Stimulated activated naive CD8-positive, alpha-beta T cell treated with anti-CD3 and anti-CD28 coated beads, Interleukin-15, Interleukin-2, amounts not matched to agents 100 U/mL and 50 U/mL, for 24 hours (primary cell): ENCODE measurements around the gene DTX2.
A peak's percentile ranks its signal among the peaks of the same experiment; 100 is the strongest.
"Not testable (repeated sequence)": the region's sequence is repeated elsewhere in the genome, so short reads cannot be mapped to it uniquely, and the experiment has no call there.

ENCODE experiments used
- ATAC-seq: fragments of 150-1000 bp; cut with Tn5 transposase; one replicate; pipeline ENCODE4 v1.10.0; 2021
- DNase-seq: peaks from one replicate; pipeline ENCODE4 v3.0.0; 2021

DTX2 gene

DNA sequence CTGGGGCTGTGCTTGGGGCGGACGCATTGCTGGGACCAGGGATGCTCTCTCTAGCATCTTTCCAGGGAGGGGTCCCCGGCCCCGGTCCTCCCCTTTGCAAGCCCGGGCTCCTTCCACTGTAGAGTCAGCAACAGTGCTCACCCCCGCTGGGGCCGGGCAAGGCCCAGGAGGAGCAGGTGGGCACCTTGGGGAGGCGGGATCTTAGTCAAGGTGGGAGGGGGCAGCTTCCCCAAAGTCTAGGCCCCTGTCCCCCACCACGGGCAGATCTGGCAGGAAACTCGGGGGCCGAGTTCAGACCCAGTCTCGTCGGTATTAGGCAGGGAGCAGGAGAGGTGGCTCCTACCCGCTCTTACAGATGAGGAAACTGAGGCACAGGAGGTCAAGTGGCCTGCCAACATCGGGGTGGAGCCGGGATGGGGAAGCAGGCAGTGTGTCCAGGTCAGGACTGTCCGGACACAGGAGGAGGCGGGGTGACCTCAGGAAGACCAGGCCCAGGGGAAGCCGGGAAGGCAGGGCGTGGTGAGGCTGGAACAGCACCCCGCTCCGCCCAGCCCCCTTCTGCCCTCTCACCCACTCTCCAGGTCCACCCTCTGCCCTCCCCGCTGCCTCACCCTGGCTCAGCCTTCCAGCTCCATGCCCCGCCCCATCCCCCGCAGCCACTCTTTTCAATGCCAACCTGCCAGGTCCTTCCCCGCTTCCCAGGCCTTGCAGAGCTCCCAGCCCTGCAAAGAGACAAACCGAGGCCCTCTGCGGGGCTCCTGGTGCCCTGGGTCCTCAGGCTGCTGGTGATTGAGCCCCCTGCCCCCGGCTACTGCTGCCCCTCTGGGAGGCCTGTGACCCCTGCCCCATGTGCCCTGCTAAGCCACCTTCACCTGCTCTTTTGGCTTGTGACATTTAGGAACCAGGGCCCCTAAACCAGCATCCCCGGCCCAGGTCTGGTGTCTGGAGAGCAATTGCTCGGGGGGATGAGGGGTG lies 50.7 kb downstream of the DTX2 start:
- ATAC-seq: not testable (repeated sequence)

DNA sequence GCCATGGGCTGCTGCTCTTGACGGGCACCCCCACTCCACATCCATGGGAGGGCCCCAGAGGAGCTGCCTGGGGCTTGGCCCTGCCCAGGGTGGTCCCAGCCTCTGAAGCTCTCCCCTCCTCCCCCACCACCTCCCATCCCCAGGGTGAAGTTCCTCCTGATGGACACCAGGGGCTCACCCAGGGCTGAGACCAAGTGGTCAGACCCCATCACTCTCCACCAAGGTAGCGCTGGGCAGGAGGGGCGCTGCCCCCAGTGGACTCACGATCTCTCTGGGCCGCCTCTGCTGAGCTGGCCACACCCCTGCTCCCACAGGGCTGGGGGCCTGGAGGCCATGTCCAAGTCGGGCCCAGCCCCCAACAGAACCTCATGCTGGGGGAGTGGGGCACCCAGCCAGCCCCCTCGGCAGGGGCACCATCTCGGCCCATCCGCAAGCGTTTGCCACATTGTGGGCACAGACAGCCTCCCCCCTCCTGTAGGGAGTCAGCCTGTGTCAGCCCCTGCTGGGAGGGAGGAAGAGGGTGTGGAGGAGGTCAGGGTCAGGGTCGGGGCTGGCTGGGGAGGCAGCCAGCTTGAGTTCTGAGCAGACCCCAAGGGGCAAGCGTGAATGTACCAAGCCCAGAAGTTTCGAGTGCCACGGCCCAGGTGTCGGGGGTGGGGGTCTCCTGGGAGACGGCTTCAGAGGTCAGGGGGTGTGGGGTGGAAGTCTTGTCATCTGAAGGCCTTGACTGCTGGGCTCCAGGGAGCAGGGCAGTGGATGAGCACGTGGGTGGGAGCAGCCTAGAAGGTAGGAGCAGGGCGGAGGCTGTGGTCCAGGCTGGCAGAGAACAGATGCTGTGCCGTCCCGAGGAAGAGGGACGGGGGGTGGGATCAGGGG lies 51.7 kb downstream of the DTX2 start:
- DNase-seq (no peak), ATAC-seq (peak; percentile 38)

More for the DNA sequence above, 50.7 kb downstream of the DTX2 start:
- not testable (repeated sequence) for DNase-seq

DNA sequence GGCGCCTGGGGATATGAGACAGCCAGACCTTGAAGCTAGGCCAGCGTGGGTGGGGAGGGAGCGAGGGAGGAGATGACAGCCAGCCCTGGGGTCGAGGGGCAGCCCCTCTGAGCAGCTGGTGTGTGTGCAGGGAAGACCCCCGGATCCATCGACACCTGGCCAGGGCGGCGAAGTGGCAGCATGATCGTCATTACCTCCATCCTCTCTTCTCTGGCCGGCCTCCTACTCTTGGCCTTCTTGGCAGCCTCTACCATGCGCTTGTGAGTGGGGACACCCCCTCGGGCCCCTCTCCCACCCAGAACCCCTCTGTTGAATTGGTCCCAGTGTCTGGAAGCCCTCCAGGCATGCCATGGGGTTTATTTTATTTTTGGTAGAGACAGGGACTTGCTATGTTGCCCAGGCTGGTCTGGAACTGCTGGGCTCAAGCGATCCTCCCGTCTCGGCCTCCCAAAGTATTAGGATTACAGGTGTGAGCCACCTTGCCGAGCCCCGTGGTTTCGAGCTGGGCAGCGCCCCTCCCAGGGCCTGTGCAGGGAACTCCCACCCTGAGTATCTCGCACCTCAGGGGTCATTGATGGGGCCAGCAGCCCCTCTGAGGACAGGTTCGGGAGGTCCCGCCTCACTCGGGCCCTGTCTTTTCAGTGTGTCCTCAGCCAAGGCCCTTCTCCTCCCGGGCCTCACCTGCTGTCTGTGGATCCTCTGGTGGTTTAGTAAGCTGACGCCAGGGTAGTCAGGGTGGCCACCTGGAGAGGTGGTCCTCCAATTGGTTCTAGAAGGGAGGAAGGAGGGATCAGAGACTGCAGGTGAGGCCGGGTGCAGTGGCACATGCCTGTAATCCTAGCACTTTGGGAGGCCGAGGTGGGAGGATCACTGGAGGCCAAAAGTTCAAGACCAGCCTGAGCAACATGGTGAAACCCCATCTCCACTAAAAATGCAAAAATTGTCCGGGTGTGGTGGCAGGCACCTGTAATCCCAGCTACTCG lies 52.6 kb downstream of the DTX2 start:
- ATAC-seq (no peak), DNase-seq (no peak)

DNA sequence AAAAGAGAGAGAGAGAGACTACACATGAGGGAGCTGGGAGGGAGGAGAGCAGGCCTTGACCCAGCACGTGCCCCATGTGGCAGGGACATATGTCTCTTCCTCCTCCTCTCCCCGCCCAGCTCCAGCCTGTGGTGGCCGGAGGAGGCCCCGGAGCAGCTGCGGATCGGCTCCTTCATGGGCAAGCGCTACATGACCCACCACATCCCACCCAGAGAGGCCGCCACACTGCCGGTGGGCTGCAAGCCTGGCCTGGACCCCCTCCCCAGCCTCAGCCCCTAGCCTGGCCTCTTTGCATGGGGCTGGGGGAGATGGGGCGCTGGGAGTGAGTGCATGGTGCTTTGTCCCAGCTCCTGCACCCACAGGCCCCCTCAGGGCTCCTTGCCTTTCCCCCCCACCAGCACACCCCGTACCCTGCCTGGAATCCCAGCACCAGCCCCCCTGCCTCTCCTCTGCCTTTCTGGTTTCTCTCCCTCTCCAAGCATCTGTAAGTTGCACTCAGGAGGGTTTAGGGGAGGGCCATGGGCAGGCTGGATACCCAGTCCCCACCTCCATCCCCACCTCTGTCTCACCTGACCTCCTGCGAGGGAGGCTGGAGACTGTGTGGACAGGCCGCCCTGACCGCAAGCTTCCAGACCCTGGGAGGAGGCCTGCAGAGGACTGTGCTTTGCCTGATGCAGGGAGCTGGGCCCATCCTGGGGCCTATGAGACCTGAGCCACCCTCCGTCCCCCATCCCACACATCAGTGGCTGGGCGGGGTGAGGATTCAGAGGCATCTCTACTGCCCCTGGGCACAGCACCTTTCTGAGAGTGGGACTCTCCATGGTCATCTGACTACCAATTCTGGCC lies 53.6 kb downstream of the DTX2 start:
- ATAC-seq (no peak), DNase-seq (no peak)

DNA sequence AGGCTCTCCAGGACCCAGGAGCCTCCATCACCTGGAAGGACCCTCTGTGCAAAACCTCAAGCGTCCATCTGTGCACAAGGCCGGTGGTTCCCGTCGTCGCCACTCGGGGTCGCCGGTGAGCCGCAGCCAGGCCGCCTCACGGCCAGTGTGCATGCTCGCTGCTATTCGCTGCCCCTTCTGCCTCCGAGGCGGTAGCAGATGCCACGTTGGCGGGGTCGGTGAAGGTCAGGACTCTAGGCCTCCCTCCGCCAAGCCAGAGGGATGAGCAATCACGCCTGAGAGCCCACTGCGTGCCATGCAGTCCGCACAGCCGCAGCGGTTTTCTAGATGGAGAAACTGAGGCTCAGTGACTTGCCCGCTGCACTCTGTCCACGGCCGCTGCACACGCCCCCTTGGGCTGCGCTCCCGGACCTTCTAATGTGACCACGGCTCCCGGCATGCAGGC lies 54.5 kb downstream of the DTX2 start:
- peak; percentile 68 for DNase-seq
- peak; percentile 42 for ATAC-seq

DNA sequence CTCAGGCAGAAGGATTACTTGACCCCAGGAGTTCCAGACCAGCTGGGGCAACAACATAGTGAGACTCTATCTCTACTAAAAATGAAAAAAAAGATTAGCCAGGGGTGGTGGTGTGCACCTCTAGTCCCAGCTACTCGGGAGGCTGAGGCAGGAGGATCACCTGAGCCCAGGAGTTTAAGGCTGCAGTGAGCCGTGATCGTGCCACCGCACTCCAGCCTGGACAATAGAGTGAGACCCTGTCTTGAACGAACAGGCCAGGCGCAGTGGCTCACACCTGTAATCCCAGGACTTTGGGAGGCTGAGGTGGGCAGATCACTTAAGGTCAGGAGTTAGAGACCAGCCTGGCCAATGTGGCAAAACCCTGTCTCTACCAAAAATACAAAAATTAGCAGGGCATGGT lies 55.4 kb downstream of the DTX2 start:
- ATAC-seq, DNase-seq: not testable (repeated sequence)

DNA sequence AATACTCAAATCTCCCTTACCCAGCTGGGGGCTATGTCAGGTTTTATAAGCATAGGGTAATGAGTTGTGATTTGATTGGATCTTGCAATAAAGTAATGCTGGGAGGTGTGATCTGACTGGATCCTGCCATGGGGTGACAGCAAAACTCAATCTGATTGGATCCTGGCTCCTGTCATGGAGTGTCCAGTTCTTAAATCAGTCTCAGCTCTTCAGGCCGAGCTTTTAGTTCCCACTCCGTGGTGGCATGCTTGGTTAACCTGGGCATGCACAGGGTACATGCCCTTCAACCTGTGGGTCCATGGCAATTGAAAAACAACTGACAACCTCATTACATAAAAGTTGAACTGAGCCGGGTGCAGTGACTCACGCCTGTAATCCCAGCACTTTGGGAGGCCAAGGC lies 64.7 kb downstream of the DTX2 start:
- DNase-seq, ATAC-seq: not testable (repeated sequence)

DNA sequence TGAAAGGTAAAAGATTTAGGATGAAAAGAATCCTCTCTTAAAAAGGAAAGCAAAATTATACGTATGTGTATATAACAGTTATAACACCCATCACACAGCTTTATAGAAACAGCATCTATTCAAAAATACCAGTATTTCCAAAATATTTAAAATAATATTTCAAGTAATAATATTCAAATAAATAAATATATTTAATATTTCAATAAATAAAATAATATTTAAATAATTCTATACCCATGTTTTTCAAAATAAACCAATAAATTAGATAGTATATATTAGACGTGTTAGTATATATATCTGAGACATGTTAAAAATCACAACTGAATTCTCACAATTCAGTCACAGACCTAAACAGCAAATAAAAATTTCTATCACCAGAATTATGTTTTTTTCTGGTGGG lies 70.1 kb downstream of the DTX2 start:
- not testable (repeated sequence) for DNase-seq, ATAC-seq

DNA sequence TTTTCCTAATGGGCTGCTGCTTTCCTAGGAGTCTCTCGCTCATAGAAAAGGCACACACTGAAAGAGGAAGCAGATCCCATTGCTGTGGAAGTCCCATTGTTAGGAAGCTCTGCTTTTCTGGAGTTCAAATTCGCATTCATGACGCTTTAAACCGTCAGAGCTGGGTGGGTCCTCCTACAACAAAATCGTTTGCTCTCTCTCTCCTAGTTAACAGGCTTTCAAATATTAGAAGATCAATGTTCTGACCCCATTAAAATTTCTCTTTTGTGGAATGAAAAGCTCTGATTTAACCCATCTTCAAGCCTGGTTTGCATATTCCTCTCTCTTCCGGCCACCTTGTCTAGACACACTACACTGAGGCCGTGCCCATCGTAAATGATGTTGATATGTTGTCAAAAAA lies 81.7 kb downstream of the DTX2 start, which contains the start of gene SPDYE16:
Gene SPDYE16, minus strand, starts transcription at position 101 of the 400 bp plus-strand sequence. CDS start 1,838 bp downstream, outside the sequence.
- DNase-seq, ATAC-seq: not testable (repeated sequence)

DNA sequence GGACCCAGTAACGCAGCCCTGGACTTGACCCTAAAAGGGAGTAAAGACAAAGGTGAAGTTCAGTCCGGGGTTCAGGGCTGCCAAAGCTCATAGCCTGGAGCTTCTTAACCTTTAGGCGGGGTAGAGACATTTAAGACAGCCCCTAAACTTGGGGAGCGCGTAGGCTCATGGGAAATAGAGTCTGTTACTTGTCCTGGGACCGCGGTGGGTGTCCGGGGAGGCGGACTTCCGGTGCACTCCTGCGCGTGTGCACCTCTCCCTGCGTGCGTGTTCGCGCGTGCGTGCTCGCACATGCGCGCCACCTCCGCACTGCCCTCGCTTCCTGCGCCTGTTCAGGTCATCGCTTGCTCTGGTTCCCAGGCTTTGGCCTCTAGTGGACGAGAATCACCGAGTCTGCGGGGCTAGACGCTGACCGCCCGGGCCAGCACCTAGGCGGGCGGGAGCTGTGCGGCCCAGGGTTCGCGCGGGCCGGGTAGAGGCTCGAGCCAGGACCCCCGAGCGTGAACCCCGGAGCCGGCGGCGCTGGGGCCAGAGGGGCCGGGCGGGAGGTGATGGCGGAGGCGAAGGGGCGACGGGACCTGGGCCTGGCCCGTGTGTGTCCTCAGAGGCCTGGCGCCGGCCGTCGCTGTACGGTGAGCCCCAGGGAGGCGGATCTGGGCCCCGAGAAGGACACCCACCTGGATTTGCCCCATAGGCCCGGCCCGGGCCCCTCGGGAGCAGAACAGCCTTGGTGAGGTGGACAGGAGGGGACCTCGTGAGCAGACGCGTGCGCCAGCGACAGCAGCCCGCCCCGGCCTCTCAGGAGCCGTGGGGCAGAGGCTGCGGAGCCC lies 87.7 kb downstream of the DTX2 start:
- DNase-seq (peak; percentile 91), ATAC-seq (peak; percentile 100)

DNA sequence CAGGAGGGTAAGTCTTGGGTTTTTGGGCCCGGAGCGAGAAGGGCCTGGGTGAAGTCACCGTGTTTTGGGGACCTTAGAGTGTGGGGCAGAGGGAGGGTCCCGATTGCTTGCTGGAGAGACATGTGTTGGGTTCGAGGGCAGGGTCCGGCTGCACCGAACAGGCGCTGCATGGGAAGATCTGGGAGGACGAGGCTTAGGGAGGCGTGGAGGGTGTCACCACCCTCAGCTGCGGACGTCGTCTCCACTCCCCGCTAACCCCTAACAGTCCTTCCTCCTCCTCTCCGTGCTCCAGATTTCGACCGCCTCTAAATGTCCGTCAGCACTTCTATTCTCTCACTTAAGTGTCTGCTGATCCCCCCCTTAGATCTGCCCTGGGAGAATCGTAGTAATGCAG lies 88.3 kb downstream of the DTX2 start:
- peak; percentile 31 for DNase-seq
- ATAC-seq: not testable (repeated sequence)

DNA sequence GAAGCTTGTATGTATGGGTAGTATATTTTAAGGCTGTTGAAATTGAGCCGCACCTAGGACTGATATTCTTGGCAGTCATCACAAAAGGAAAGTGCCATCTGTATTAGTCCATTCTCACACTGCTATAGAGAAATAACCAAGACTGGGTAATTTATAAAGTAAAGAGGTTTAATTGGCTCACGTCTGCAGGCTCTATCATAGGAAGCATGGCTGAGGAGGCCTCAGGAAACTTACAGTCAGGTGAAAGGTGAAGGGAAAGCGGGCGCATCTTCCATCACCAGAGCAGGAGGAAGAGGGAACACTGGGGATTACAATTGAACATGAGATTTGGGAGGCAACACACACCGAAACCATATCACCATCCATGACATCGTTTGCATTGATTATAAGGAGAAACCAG lies 90.5 kb downstream of the DTX2 start:
- ATAC-seq, DNase-seq: not testable (repeated sequence)
